GM18511 (cell line): Measurements from ENCODE around the gene PARD3.

Experiments
- ATAC-seq: cut with Tn5 transposase; IDR thresholded peaks from one replicate; pipeline ENCODE4 v1.9.1; 2021; ENCODE audit warnings: mild to moderate bottlenecking, moderate library complexity; ENCODE audit not compliant: unreplicated experiment

Gene PARD3

GRCh38 chr10:34549953-34550352, 265.1 kb downstream of the PARD3 start:
- no peak for ATAC-seq

GRCh38 chr10:34549001-34549400, 266.1 kb downstream of the PARD3 start:
- no peak for ATAC-seq

- no peak for ATAC-seq
Observed at GRCh38 chr10:34548466-34548865, 266.6 kb downstream of the PARD3 start.

GRCh38 chr10:34547695-34548094, 267.4 kb downstream of the PARD3 start:
- ATAC-seq, result no peak

- ATAC-seq, result no peak
Observed at GRCh38 chr10:34547291-34547690, 267.8 kb downstream of the PARD3 start.

GRCh38 chr10:34544400-34544799, 270.7 kb downstream of the PARD3 start:
- ATAC-seq, result no peak

- ATAC-seq, result no peak
Observed at GRCh38 chr10:34543716-34544115, 271.4 kb downstream of the PARD3 start.

- ATAC-seq, result no peak
Observed at GRCh38 chr10:34540492-34540891, 274.6 kb downstream of the PARD3 start.

- ATAC-seq, result no peak
Observed at GRCh38 chr10:34539533-34540315, 275.4 kb downstream of the PARD3 start.

GRCh38 chr10:34538281-34538829, 276.7 kb downstream of the PARD3 start:
- ATAC-seq, result peak; percentile 60

GRCh38 chr10:34537629-34538231, 277.4 kb downstream of the PARD3 start:
- ATAC-seq, result peak; percentile 80

- ATAC-seq, result no peak
Observed at GRCh38 chr10:34535872-34536271, 279.2 kb downstream of the PARD3 start.

GRCh38 chr10:34530778-34531177, 284.3 kb downstream of the PARD3 start:
- ATAC-seq, result no peak

GRCh38 chr10:34528320-34528719, 286.8 kb downstream of the PARD3 start:
- peak; percentile 69 for ATAC-seq

GRCh38 chr10:34526758-34527730, 288.1 kb downstream of the PARD3 start:
- ATAC-seq, result no peak

GRCh38 chr10:34526186-34526585, 288.9 kb downstream of the PARD3 start:
- ATAC-seq, result no peak

- ATAC-seq, result peak; percentile 52
Observed at GRCh38 chr10:34524369-34525091, 290.6 kb downstream of the PARD3 start.

- ATAC-seq, result no peak
Observed at GRCh38 chr10:34523017-34523767, 291.9 kb downstream of the PARD3 start.

GRCh38 chr10:34522546-34522945, 292.6 kb downstream of the PARD3 start:
- ATAC-seq, result peak; percentile 46

GRCh38 chr10:34520510-34520909, 294.6 kb downstream of the PARD3 start:
- ATAC-seq, result no peak
